22Rv1 (cell line): ENCODE measurements around the gene MIEN1.

Experiments
- H3K27ac ChIP-seq: fragments of 450-650 bp; 2 replicates; pipeline ENCODE4 v1.5.1; 2017
- CTCF ChIP-seq: fragments of 450-650 bp; IDR thresholded peaks from 2 replicates; pipeline ENCODE4 v1.5.1; 2017; ENCODE audit warnings: mild to moderate bottlenecking
- ZFX ChIP-seq: fragments of 450-650 bp; IDR thresholded peaks from 2 replicates; pipeline ENCODE4 v1.6.1; 2017; ENCODE audit warnings: antibody characterized with exemption, borderline replicate concordance

The MIEN1 gene

GRCh38 chr17:39695089-39695474, 35.2 kb downstream of the MIEN1 start:
- TF ChIP-seq ZFX (no peak), CTCF (no peak)
- H3K27ac ChIP-seq, result no peak overlapping the region

GRCh38 chr17:39694593-39694992, 35.7 kb downstream of the MIEN1 start:
- no peak overlapping the region for H3K27ac ChIP-seq
- no peak for TF ChIP-seq ZFX
- no peak for TF ChIP-seq CTCF

- peak overlapping the region; percentile 96 for H3K27ac ChIP-seq
These were observed 41.4 kb downstream of the MIEN1 start for GRCh38 chr17:39688945-39689344.

GRCh38 chr17:39688475-39688835, 41.9 kb downstream of the MIEN1 start:
- peak overlapping the region; percentile 96 for H3K27ac ChIP-seq
- TF ChIP-seq ZFX (no peak), CTCF (no peak)

More at GRCh38 chr17:39688945-39689344, 41.4 kb downstream of the MIEN1 start:
- TF ChIP-seq CTCF, result no peak

- peak; percentile 12; the same call in 1 of the 2 replicates for TF ChIP-seq CTCF
- TF ChIP-seq ZFX, result no peak
- peak within 1 kb of the TSS; percentile 96 for H3K27ac ChIP-seq
These were observed 42.5 kb downstream of the MIEN1 start, which contains the start of gene PGAP3 for GRCh38 chr17:39687546-39688474. TSS of gene PGAP3 (minus strand) at chr17:39688057. CDS start at chr17:39688014, 43 bp downstream.

- peak overlapping the region; percentile 96 for H3K27ac ChIP-seq
- no peak for TF ChIP-seq CTCF
- no peak for TF ChIP-seq ZFX
These were observed 43.2 kb downstream of the MIEN1 start for GRCh38 chr17:39687101-39687545.

- no peak for TF ChIP-seq CTCF
- no peak for TF ChIP-seq ZFX
- H3K27ac ChIP-seq, result no peak overlapping the region
These were observed 45.8 kb downstream of the MIEN1 start for GRCh38 chr17:39684369-39685192.
